Measurements from ENCODE around the gene TANGO2. TPM values are rescaled to one million over a fixed set of nuclear protein-coding genes. Genes with fewer than 3 reads are reported as not detected.
A peak's percentile ranks its signal among the peaks of the same experiment; 100 is the strongest.

Gene TANGO2
- total RNA-seq, 1 experiment from 2014 or later = 33.5 TPM

DNA sequence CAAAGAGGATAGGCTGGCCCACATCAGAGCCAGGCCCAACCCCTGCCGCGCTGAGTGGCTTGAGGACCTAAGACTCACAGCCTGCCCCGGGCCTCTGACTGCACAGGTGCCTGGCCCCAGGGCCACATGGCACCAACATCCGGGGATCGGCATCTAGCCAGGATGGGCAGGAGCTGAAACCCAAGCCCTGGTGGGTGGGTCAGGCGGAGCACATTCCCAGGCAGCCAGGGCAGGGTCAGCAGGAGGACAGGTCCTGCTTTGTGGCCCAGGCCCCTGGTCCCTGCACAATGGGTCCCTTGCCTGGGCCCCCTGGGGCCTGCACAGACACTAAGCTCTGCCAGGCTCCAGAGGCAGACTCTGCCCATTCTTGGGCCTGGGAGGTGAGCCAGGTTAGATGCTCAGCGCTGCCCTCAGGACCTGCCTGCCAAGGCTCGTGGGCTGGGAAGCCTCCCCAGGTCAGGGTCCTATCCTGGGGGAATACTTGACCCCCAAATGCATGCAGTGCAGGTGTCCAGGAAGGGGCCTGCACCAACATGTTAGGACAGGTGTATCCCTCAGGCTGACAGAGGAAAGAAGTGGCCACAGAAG lies 37.8 kb upstream of the TANGO2 start:
- no TSS peak for BruUV-seq (replicated peaks)
- intact Hi-C loops (cut with micrococcal nuclease; ENCODE audit: unreplicated experiment) = no loop called here
- H3K36me3 Mint-ChIP-seq (ENCODE audit: insufficient read depth, unreplicated experiment) = peaks cover 31% of the 10 kb centered on the region
- CTCF ChIA-PET = interaction anchor here (1.7 kb wide), 1 partner anchor 13 kb away, joined by 4 read pairs; no protein-coding TSS in a partner anchor
- no peaks in the 10 kb centered on the region for H3K9me3 Mint-ChIP-seq (ENCODE audit: low read depth, unreplicated experiment)
- TF ChIP-seq, protein P1, sequence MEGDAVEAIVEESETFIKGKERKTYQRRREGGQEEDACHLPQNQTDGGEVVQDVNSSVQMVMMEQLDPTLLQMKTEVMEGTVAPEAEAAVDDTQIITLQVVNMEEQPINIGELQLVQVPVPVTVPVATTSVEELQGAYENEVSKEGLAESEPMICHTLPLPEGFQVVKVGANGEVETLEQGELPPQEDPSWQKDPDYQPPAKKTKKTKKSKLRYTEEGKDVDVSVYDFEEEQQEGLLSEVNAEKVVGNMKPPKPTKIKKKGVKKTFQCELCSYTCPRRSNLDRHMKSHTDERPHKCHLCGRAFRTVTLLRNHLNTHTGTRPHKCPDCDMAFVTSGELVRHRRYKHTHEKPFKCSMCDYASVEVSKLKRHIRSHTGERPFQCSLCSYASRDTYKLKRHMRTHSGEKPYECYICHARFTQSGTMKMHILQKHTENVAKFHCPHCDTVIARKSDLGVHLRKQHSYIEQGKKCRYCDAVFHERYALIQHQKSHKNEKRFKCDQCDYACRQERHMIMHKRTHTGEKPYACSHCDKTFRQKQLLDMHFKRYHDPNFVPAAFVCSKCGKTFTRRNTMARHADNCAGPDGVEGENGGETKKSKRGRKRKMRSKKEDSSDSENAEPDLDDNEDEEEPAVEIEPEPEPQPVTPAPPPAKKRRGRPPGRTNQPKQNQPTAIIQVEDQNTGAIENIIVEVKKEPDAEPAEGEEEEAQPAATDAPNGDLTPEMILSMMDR (IDR thresholded peaks at IDR 0.05; ENCODE audit: unreplicated experiment) = no peak
- H3K4me1 Mint-ChIP-seq (ENCODE audit: low read depth, unreplicated experiment) = peaks cover 16% of the 10 kb centered on the region
- H3K27ac Mint-ChIP-seq (ENCODE audit: unreplicated experiment) = no peak overlapping the region
- DNase-seq = no peak
- no peaks in the 10 kb centered on the region for H3K27me3 Mint-ChIP-seq (ENCODE audit: unreplicated experiment)
- H3K4me3 Mint-ChIP-seq (ENCODE audit: low read depth, unreplicated experiment) = no peak overlapping the region

DNA sequence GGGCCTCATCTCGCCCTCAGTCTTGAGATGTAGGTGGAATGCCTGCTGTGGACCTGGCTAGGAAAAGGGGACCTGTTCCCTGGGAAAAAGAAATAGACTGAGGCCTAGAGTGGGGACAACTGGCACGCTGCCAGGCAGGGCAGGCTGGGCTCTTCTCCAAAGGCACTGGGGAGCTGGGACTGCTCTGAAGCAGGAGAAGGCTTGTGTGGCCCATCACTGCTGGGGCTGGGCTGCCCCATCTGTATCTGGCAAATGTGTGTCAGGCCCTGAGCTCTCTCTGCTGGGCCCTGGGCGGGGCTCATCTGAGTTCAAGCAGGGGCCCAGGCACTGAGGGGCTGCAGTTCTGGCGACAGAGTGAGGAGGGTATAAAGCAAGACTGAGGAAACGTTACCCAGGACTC lies 37.2 kb upstream of the TANGO2 start:
- no peaks in the 10 kb centered on the region for H3K27me3 Mint-ChIP-seq (ENCODE audit: unreplicated experiment)
- H3K36me3 Mint-ChIP-seq (ENCODE audit: insufficient read depth, unreplicated experiment) = peaks cover 33% of the 10 kb centered on the region
- DNase-seq = no peak
- no peak overlapping the region for H3K4me3 Mint-ChIP-seq (ENCODE audit: low read depth, unreplicated experiment)
- TF ChIP-seq, protein P1 (IDR thresholded peaks at IDR 0.05; ENCODE audit: unreplicated experiment) = no peak
- H3K27ac Mint-ChIP-seq (ENCODE audit: unreplicated experiment) = no peak overlapping the region
- intact Hi-C loops (cut with micrococcal nuclease; ENCODE audit: unreplicated experiment) = no loop called here
- no peaks in the 10 kb centered on the region for H3K9me3 Mint-ChIP-seq (ENCODE audit: low read depth, unreplicated experiment)
- peaks cover 16% of the 10 kb centered on the region for H3K4me1 Mint-ChIP-seq (ENCODE audit: low read depth, unreplicated experiment)
- no TSS peak for BruUV-seq (replicated peaks)
- CTCF ChIA-PET = interaction anchor here (0.6 to 1.7 kb wide), 5 partner anchors 12 to 30 kb away, joined by 3 to 7 read pairs (median 4); no protein-coding TSS in a partner anchor

DNA sequence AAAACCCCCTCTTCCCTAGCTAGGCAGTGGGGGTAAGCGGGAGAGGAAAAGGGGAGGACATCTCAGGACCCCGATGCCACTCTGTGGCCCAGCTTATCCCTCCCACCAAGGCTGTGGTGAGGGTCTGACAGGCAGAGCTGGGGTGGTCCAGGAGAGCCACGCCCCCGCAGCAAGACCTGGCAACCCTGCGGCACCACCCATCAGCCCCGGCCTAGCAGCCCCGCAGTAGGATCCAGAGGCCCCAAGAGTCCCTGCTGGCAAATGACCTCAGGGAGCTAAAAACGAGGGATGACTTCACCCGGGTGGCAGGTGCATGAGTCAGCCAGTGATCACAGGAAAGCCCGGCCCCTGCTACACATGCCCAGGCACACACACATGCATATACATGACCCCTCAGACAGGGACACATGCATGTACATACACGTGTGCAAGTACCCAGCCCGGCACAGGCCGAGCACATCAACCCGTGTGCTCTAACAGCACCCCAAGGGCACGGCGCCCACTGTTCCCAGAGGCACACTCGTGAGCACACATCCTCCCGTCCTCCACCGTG lies 36.6 kb upstream of the TANGO2 start:
- peaks cover 16% of the 10 kb centered on the region for H3K4me1 Mint-ChIP-seq (ENCODE audit: low read depth, unreplicated experiment)
- TF ChIP-seq, protein P1 (IDR thresholded peaks at IDR 0.05; ENCODE audit: unreplicated experiment) = no peak
- peaks cover 29% of the 10 kb centered on the region for H3K36me3 Mint-ChIP-seq (ENCODE audit: insufficient read depth, unreplicated experiment)
- DNase-seq = peak; percentile 77
- H3K27ac Mint-ChIP-seq (ENCODE audit: unreplicated experiment) = no peak overlapping the region
- BruUV-seq (replicated peaks) = no TSS peak
- H3K9me3 Mint-ChIP-seq (ENCODE audit: low read depth, unreplicated experiment) = no peaks in the 10 kb centered on the region
- H3K4me3 Mint-ChIP-seq (ENCODE audit: low read depth, unreplicated experiment) = no peak overlapping the region
- no peaks in the 10 kb centered on the region for H3K27me3 Mint-ChIP-seq (ENCODE audit: unreplicated experiment)
- CTCF ChIA-PET = interaction anchor here (0.6 to 1.7 kb wide), 5 partner anchors 13 to 31 kb away, joined by 3 to 7 read pairs (median 4); no protein-coding TSS in a partner anchor
- intact Hi-C loops (cut with micrococcal nuclease; ENCODE audit: unreplicated experiment) = no loop called here

DNA sequence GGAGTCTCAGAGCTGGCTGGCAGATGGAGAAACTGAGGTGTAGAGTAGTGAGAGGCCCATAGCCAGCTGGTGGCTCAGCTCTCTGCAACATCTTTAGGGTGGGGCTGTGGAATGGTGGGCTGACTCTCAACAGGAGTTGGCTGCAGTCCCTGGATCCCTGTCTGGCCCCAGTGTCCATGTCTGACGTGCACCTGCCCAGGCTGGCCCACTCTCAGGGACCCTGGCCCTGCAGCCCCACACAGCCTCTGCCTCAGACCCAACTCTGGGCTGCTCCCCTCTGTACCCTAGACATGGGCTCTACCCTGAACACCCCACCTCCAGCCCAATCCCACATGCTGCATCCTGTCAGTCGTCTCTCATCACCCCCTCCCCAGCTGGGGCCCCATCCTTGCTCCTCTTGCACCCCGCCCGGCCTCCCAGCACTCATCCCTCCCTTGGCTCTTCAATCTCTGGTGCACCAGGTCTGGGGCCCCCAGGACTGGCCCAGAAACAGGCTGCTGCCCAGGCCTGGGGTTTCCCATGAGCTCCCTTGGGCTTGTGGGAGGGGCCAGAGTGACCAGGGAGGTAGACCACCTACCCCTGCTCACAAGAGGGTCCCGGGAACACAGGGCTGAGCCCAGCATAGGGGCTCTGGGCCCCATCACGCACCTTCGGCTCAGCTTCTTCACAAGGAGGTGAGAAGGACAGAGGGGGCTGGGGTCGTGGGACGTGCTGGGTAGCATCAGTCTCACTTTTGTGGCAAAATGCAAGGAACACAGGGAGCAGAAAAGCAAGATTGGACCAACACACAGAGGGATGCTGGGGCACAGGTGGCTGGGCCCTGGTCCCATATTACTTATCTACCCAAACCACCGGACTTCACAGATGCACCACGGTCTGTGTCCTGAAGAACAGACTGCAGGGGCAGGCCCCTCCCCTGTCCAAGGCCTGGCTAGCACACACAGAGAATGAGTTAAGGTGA lies 35.8 kb upstream of the TANGO2 start:
- no peak for DNase-seq
- peaks cover 16% of the 10 kb centered on the region for H3K4me1 Mint-ChIP-seq (ENCODE audit: low read depth, unreplicated experiment)
- no peaks in the 10 kb centered on the region for H3K9me3 Mint-ChIP-seq (ENCODE audit: low read depth, unreplicated experiment)
- peaks cover 29% of the 10 kb centered on the region for H3K36me3 Mint-ChIP-seq (ENCODE audit: insufficient read depth, unreplicated experiment)
- H3K4me3 Mint-ChIP-seq (ENCODE audit: low read depth, unreplicated experiment) = peak overlapping the region; percentile 47
- TF ChIP-seq, protein P1 (IDR thresholded peaks at IDR 0.05; ENCODE audit: unreplicated experiment) = no peak
- H3K27ac Mint-ChIP-seq (ENCODE audit: unreplicated experiment) = no peak overlapping the region
- intact Hi-C loops (cut with micrococcal nuclease; ENCODE audit: unreplicated experiment) = no loop called here
- BruUV-seq (replicated peaks) = no TSS peak
- no peaks in the 10 kb centered on the region for H3K27me3 Mint-ChIP-seq (ENCODE audit: unreplicated experiment)
- CTCF ChIA-PET = interaction anchor here (1.0 to 1.4 kb wide), 5 partner anchors 10 to 37 kb away, joined by 3 to 7 read pairs (median 3); no protein-coding TSS in a partner anchor

All from Calu3 (cell line).